Keratinocyte (primary cell): ENCODE measurements around the gene AXIN2.

Experiments used
- EZH2 ChIP-seq: IDR thresholded peaks from one replicate; pipeline ENCODE4 v1.6.1; 2012; ENCODE audit warnings: inconsistent platforms, mild to moderate bottlenecking, low read length, moderate library complexity
- TF ChIP-seq, protein P1 (sequence below), 3 experiments: IDR thresholded peaks in 1 of 3; conservative IDR thresholded peaks in 1 of 3; optimal IDR thresholded peaks in 1 of 3; 2 replicates in 2 of 3; 3 replicates in 1 of 3; pipeline versions ENCODE3 to v1.5.1; 2011; ENCODE audit warnings: low read length in 3 of 3, mild to moderate bottlenecking in 3 of 3, moderate library complexity in 2 of 3, control low read depth in 1 of 3, inconsistent platforms in 1 of 3; ENCODE audit not compliant: insufficient read depth in 2 of 3; ENCODE audit errors: extremely low read depth in 1 of 3

DNA sequence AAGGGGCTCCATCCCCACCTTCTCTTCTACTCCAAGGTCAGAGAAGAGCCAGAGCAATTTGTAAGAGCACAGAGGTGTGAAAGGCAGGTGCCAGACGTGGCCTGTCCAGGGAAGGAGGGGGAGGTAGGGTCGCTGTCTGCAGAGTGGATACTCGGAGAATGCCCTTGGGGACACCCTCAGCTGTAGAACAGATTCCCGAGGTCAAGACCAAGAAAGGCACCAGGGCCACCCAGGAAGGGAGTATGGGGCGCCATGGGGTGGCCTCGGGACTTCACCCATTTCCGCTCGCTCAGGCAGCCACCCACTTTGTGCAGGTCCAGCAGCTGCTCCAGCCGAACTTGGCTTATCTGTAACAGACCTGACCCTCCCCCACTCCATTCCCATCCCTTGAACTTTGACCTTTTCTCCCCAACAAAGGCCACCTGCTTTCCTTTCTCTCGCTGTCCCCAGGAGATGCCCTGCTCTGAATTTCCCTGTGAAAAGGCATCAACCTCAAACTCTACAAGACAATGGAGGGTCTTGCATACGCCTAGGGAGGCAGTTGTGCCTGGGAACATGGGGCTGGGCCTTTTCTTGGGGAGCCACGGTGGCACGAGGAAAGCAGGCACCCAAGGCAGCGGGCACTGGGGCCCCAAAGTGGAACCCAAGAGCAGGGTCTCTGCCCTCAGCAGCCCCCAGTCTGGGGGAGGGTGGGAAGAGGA, 11.3 kb upstream of the AXIN2 start:
- TF ChIP-seq, protein P1, sequence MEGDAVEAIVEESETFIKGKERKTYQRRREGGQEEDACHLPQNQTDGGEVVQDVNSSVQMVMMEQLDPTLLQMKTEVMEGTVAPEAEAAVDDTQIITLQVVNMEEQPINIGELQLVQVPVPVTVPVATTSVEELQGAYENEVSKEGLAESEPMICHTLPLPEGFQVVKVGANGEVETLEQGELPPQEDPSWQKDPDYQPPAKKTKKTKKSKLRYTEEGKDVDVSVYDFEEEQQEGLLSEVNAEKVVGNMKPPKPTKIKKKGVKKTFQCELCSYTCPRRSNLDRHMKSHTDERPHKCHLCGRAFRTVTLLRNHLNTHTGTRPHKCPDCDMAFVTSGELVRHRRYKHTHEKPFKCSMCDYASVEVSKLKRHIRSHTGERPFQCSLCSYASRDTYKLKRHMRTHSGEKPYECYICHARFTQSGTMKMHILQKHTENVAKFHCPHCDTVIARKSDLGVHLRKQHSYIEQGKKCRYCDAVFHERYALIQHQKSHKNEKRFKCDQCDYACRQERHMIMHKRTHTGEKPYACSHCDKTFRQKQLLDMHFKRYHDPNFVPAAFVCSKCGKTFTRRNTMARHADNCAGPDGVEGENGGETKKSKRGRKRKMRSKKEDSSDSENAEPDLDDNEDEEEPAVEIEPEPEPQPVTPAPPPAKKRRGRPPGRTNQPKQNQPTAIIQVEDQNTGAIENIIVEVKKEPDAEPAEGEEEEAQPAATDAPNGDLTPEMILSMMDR (optimal IDR thresholded peaks at IDR 0.05 in 1 of 3, IDR thresholded peaks at IDR 0.05 in 1 of 3, conservative IDR thresholded peaks at IDR 0.05 in 1 of 3; ENCODE audit: extremely low read depth in 1 of 3, insufficient read depth in 2 of 3, low read length in 3 of 3): no peak
- TF ChIP-seq EZH2: no peak
